ENCODE measurements around the gene PNP. TPM values are rescaled to one million over a fixed set of nuclear protein-coding genes. Genes with fewer than 3 reads are reported as not detected.

The PNP gene
- total and polyA plus RNA-seq, 10 of the 15 experiments (the other 5 are each of a cell fraction or from before 2014, with no cell fraction given), result 103 to 215 (median 138) TPM

GRCh38 chr14:20461225-20462141, 7.7 kb upstream of the PNP start, which contains the start of gene PIP4P1 (continued):
- TF ChIP-seq CUX1 (IDR thresholded peaks at IDR 0.05; ENCODE audit: insufficient replicate concordance, low read depth, low read length), result no peak
- no peak for TF ChIP-seq HDAC2 (IDR thresholded peaks at IDR 0.05)
- TF ChIP-seq ZBTB33 (IDR thresholded peaks at IDR 0.05), result no peak
- 0 out of 2 replicates have a peak, but pooled peaks have one; percentile 57 for TF ChIP-seq NR2F1 (conservative IDR thresholded peaks at IDR 0.05)
- TF ChIP-seq, protein P1, sequence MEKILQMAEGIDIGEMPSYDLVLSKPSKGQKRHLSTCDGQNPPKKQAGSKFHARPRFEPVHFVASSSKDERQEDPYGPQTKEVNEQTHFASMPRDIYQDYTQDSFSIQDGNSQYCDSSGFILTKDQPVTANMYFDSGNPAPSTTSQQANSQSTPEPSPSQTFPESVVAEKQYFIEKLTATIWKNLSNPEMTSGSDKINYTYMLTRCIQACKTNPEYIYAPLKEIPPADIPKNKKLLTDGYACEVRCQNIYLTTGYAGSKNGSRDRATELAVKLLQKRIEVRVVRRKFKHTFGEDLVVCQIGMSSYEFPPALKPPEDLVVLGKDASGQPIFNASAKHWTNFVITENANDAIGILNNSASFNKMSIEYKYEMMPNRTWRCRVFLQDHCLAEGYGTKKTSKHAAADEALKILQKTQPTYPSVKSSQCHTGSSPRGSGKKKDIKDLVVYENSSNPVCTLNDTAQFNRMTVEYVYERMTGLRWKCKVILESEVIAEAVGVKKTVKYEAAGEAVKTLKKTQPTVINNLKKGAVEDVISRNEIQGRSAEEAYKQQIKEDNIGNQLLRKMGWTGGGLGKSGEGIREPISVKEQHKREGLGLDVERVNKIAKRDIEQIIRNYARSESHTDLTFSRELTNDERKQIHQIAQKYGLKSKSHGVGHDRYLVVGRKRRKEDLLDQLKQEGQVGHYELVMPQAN (conservative IDR thresholded peaks at IDR 0.05), result peak; percentile 77; the same call in 1 of the 2 replicates
- 0 out of 2 replicates have a peak, but pooled peaks have one; percentile 11 for TF ChIP-seq ZNF24 (IDR thresholded peaks at IDR 0.05)
- TF ChIP-seq NFXL1 (IDR thresholded peaks at IDR 0.05; ENCODE audit: borderline replicate concordance), result no peak
- TF ChIP-seq, protein P2, sequence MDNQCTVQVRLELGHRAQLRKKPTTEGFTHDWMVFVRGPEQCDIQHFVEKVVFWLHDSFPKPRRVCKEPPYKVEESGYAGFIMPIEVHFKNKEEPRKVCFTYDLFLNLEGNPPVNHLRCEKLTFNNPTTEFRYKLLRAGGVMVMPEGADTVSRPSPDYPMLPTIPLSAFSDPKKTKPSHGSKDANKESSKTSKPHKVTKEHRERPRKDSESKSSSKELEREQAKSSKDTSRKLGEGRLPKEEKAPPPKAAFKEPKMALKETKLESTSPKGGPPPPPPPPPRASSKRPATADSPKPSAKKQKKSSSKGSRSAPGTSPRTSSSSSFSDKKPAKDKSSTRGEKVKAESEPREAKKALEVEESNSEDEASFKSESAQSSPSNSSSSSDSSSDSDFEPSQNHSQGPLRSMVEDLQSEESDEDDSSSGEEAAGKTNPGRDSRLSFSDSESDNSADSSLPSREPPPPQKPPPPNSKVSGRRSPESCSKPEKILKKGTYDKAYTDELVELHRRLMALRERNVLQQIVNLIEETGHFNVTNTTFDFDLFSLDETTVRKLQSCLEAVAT (IDR thresholded peaks at IDR 0.05), result peak; percentile 96
- TF ChIP-seq ZBED1 (IDR thresholded peaks at IDR 0.05; ENCODE audit: borderline replicate concordance), result no peak
- peak; percentile 63 for TF ChIP-seq NFYA (IDR thresholded peaks at IDR 0.05; ENCODE audit: borderline replicate concordance, low read depth, low read length)
- peak; percentile 92; the same call in 1 of the 2 replicates for TF ChIP-seq CHD2 (IDR thresholded peaks at IDR 0.05; ENCODE audit: borderline replicate concordance, low read depth, low read length)
- no peak for TF ChIP-seq BCL11A (IDR thresholded peaks at IDR 0.05; ENCODE audit: low read depth, low read length)
- TF ChIP-seq SPI1 (IDR thresholded peaks at IDR 0.05; ENCODE audit: borderline replicate concordance, insufficient read depth, low read depth, low read length), result no peak
- no peak for TF ChIP-seq MYB (IDR thresholded peaks at IDR 0.05; ENCODE audit: borderline replicate concordance, low read depth, low read length)
- TF ChIP-seq MTA2 (IDR thresholded peaks at IDR 0.05; ENCODE audit: low read depth), result no peak
- 0 out of 4 replicates have a peak, but pooled peaks of 1 of the 2 experiments have one; percentile 12 for TF ChIP-seq SRF (IDR thresholded peaks at IDR 0.05; ENCODE audit: low read depth in 2 of 2, low read length in 2 of 2)
